Panc1 (cell line): ENCODE results near the gene PLAAT2. TPM values are rescaled to one million over a fixed set of nuclear protein-coding genes. Genes with fewer than 3 reads are reported as not detected.

Experiments
- ATAC-seq: fragments of 200-7000 bp; cut with Tn5 transposase; 2 replicates; pipeline ENCODE4 v1.9.1; 2020; ENCODE audit warnings: mild to moderate bottlenecking, moderate library complexity
- BruUV-seq: library from RNA; stranded (reverse); fragments of 400-500 nt; replicated peaks from 2 replicates; lab custom pipeline; 2021; lab: Mats Ljungman, UMichigan
- CTCF ChIA-PET: fragments of 300-600 bp; sonication (Branson Sonifier 250); formaldehyde crosslinking; loops from one replicate; lab custom pipeline; 2022; ENCODE audit warnings: antibody characterized with exemption; lab: Charles Lee
- POLR2A ChIA-PET: fragments of 300-600 bp; sonication (Branson Sonifier 250); formaldehyde crosslinking; loops from one replicate; lab custom pipeline; 2022; ENCODE audit warnings: antibody characterized with exemption; lab: Charles Lee
- DNase-seq: peaks from one replicate; pipeline ENCODE4 v3.0.0-alpha.2; 2010; ENCODE audit warnings: low read depth, low spot score
- H3K27ac ChIP-seq: 2 replicates; pipeline ENCODE4 v1.5.1; 2011; ENCODE audit warnings: mild to moderate bottlenecking, low read length, inconsistent platforms
- H3K27me3 ChIP-seq: fragments of 200-500 bp; sonication (Bioruptor generic); 2 replicates; pipeline ENCODE4 v1.6.0; 2014; ENCODE audit warnings: low read length, inconsistent platforms; ENCODE audit not compliant: control insufficient read depth, insufficient read depth
- H3K36me3 ChIP-seq: fragments of 200-500 bp; sonication (Bioruptor generic); 2 replicates; pipeline ENCODE4 v1.5.1; 2014; ENCODE audit warnings: inconsistent platforms, mild to moderate bottlenecking, low read length, moderate library complexity; ENCODE audit not compliant: control insufficient read depth, insufficient read depth
- H3K4me1 ChIP-seq: 2 replicates; pipeline ENCODE4 v1.5.1; 2011; ENCODE audit warnings: inconsistent platforms, mild to moderate bottlenecking, low read length, moderate library complexity; ENCODE audit not compliant: control insufficient read depth, insufficient read depth
- H3K4me3 ChIP-seq, 2 experiments: 2 replicates each; pipeline ENCODE4 v1.5.1; 2011 to 2012; ENCODE audit warnings: low read depth in 2 of 2, low read length in 2 of 2, mild to moderate bottlenecking in 2 of 2, inconsistent platforms in 1 of 2, moderate library complexity in 1 of 2
- H3K9me3 ChIP-seq: fragments of 200-500 bp; sonication (Bioruptor generic); 2 replicates; pipeline ENCODE4 v1.5.1; 2014; ENCODE audit warnings: low read depth, mild to moderate bottlenecking, inconsistent platforms, low read length, moderate library complexity; ENCODE audit not compliant: control insufficient read depth, insufficient read depth
- POLR2AphosphoS5 ChIP-seq: IDR thresholded peaks from 2 replicates; pipeline ENCODE4 v1.6.1; 2012; ENCODE audit warnings: mild to moderate bottlenecking, low read depth, low read length, moderate library complexity
- SIN3A ChIP-seq: IDR thresholded peaks from 2 replicates; pipeline ENCODE4 v1.6.1; 2012; ENCODE audit warnings: low read depth, mild to moderate bottlenecking, low read length, moderate library complexity, borderline replicate concordance; ENCODE audit not compliant: insufficient read depth
- TCF7L2 ChIP-seq: IDR thresholded peaks from 2 replicates; pipeline ENCODE4 v1.6.1; 2011; ENCODE audit warnings: mild to moderate bottlenecking, low read depth, low read length, inconsistent platforms
- in situ Hi-C: cut with HindIII; loops from 2 replicates; pipeline ENCODE4 v1.10.0; 2016; ENCODE audit warnings: low sequenced_read_pairs, low pct_unique_long_range_greater_than_20kb
- intact Hi-C: fragments of 100-400 bp; cut with micrococcal nuclease; formaldehyde crosslinking; loops from one replicate; pipeline ENCODE4 v1.10.0; 2022; ENCODE audit not compliant: unreplicated experiment
- total RNA-seq: library from RNA; stranded (reverse); gene quantifications from one replicate; pipeline ENCODE4 v1.2.1, GENCODE V29; 2021; ENCODE audit not compliant: unreplicated experiment
- TF ChIP-seq, protein P1 (sequence below), 2 experiments: IDR thresholded peaks; 2 replicates each; pipeline ENCODE4 v1.6.1; 2011 to 2012; ENCODE audit warnings: low read depth in 2 of 2, control low read depth in 1 of 2, low read length in 1 of 2, mild to moderate bottlenecking in 1 of 2, moderate library complexity in 1 of 2; ENCODE audit not compliant: insufficient read depth in 1 of 2
- TF ChIP-seq, protein P2 (sequence below): fragments of 450-650 bp; IDR thresholded peaks from 2 replicates; pipeline ENCODE4 v1.5.1; 2017; ENCODE audit warnings: mild to moderate bottlenecking

Gene PLAAT2
- total RNA-seq, 1 experiment from 2014 or later: not detected

DNA sequence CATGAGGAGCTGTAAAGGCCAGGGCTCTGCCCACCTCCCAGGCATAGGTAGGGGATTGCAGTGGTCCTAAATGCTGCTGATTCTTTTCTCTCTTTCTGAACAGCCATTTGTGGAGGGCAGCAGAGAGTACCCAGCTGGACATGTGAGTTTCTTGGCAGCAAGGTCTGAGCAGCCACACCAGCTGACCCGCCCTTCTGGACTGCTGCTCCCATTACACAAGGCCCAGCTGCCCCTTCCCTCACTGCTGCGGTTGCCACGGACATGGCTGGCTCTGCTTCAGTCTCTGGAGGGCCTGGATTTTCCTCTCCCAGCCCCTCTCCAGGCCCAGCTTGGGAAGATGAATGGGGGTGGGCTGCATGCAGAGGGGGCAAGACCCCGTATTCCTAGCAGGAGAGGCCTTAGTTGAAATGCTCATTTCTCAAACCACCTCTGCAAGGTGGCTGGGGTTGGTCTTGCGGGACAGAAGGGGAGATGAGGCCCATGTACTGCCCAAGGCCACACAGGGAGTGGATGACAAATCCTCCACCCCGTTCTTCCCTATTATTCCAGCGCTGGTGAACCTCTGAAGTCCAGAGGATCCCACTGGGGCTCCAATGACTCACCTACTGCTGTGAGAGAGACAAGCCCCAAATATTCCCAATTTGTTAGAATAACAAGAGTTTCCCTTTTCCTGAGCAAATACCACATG is 52.7 kb downstream of the PLAAT2 start:
- intact Hi-C loops (no loop called here), in situ Hi-C loops (no loop called here)
- POLR2A ChIA-PET: no interaction called here
- TF ChIP-seq, protein P1, sequence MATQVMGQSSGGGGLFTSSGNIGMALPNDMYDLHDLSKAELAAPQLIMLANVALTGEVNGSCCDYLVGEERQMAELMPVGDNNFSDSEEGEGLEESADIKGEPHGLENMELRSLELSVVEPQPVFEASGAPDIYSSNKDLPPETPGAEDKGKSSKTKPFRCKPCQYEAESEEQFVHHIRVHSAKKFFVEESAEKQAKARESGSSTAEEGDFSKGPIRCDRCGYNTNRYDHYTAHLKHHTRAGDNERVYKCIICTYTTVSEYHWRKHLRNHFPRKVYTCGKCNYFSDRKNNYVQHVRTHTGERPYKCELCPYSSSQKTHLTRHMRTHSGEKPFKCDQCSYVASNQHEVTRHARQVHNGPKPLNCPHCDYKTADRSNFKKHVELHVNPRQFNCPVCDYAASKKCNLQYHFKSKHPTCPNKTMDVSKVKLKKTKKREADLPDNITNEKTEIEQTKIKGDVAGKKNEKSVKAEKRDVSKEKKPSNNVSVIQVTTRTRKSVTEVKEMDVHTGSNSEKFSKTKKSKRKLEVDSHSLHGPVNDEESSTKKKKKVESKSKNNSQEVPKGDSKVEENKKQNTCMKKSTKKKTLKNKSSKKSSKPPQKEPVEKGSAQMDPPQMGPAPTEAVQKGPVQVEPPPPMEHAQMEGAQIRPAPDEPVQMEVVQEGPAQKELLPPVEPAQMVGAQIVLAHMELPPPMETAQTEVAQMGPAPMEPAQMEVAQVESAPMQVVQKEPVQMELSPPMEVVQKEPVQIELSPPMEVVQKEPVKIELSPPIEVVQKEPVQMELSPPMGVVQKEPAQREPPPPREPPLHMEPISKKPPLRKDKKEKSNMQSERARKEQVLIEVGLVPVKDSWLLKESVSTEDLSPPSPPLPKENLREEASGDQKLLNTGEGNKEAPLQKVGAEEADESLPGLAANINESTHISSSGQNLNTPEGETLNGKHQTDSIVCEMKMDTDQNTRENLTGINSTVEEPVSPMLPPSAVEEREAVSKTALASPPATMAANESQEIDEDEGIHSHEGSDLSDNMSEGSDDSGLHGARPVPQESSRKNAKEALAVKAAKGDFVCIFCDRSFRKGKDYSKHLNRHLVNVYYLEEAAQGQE (IDR thresholded peaks at IDR 0.05; ENCODE audit: insufficient read depth in 1 of 2, low read depth in 2 of 2, low read length in 1 of 2): no peak
- TF ChIP-seq, protein P2, sequence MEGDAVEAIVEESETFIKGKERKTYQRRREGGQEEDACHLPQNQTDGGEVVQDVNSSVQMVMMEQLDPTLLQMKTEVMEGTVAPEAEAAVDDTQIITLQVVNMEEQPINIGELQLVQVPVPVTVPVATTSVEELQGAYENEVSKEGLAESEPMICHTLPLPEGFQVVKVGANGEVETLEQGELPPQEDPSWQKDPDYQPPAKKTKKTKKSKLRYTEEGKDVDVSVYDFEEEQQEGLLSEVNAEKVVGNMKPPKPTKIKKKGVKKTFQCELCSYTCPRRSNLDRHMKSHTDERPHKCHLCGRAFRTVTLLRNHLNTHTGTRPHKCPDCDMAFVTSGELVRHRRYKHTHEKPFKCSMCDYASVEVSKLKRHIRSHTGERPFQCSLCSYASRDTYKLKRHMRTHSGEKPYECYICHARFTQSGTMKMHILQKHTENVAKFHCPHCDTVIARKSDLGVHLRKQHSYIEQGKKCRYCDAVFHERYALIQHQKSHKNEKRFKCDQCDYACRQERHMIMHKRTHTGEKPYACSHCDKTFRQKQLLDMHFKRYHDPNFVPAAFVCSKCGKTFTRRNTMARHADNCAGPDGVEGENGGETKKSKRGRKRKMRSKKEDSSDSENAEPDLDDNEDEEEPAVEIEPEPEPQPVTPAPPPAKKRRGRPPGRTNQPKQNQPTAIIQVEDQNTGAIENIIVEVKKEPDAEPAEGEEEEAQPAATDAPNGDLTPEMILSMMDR: no peak
- TF ChIP-seq SIN3A: no peak
- no peak for TF ChIP-seq TCF7L2
- TF ChIP-seq POLR2AphosphoS5: no peak
- no TSS peak for BruUV-seq
- no peak for DNase-seq
- CTCF ChIA-PET: no interaction called here
- no peak overlapping the region for H3K27ac ChIP-seq
- no peak overlapping the region for H3K4me3 ChIP-seq
- H3K9me3 ChIP-seq: no peaks in the 10 kb centered on the region
- ATAC-seq: no peak
- no peaks in the 10 kb centered on the region for H3K27me3 ChIP-seq
- no peaks in the 10 kb centered on the region for H3K36me3 ChIP-seq
- no peaks in the 10 kb centered on the region for H3K4me1 ChIP-seq

- DNase-seq: no peak
- no peak for ATAC-seq
- Histone ChIP-seq H3K9me3 (no peaks in the 10 kb centered on the region), H3K27ac (no peak overlapping the region), H3K4me3 (no peak overlapping the region), H3K36me3 (no peaks in the 10 kb centered on the region), H3K27me3 (no peaks in the 10 kb centered on the region), H3K4me1 (no peaks in the 10 kb centered on the region)
- intact Hi-C loops: no loop called here
- CTCF ChIA-PET: interaction anchor here (1.6 kb wide), 1 partner anchor 30 kb away, joined by 4 read pairs; no protein-coding TSS in a partner anchor
- in situ Hi-C loops: no loop called here
- TF ChIP-seq SIN3A: no peak
- no TSS peak for BruUV-seq
- POLR2A ChIA-PET: no interaction called here
These were observed 54.4 kb downstream of the PLAAT2 start for GRCh38 chr11:63508745-63509144.

DNA sequence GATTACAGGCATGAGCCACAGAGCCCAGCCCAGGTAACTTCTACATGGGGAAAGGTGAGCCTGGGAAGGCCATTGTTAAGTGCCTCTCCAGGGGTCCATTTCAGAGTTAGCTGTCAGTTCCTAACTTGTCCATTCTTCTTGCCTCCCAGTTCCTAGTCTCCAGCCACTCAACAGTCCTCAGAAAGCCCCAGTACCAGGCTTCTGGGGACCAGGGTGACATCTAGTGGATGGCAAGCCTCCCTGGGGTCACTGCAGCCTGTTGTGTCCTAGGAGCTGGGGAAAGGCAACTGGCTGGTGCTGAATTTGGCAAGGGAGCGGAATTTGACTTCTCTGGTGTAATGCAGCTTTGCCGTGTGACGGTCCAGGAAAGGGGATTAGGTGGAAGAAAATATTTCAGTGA is 55.2 kb downstream of the PLAAT2 start:
- intact Hi-C loops (no loop called here), in situ Hi-C loops (no loop called here)
- BruUV-seq: no TSS peak
- TF ChIP-seq TCF7L2: no peak
- TF ChIP-seq, protein P1 (IDR thresholded peaks at IDR 0.05; ENCODE audit: insufficient read depth in 1 of 2, low read depth in 2 of 2, low read length in 1 of 2): no peak
- TF ChIP-seq, protein P2: peak; percentile 80
- no peak for TF ChIP-seq SIN3A
- TF ChIP-seq POLR2AphosphoS5: no peak
- H3K4me1 ChIP-seq: no peaks in the 10 kb centered on the region
- H3K4me3 ChIP-seq: no peak overlapping the region
- H3K27ac ChIP-seq: no peak overlapping the region
- ChIA-PET POLR2A (no interaction called here), CTCF (interaction anchor here (0.7 to 1.6 kb wide), 2 partner anchors 8 to 29 kb away, joined by 4 to 8 read pairs; no protein-coding TSS in a partner anchor)
- no peaks in the 10 kb centered on the region for H3K36me3 ChIP-seq
- no peaks in the 10 kb centered on the region for H3K27me3 ChIP-seq
- DNase-seq (peak; percentile 13), ATAC-seq (peak; percentile 88)
- H3K9me3 ChIP-seq: no peaks in the 10 kb centered on the region
